GM12864 (cell line): ENCODE data around the gene KIF21B.

Experiments used
- DNase-seq: peaks from one replicate; pipeline ENCODE4 v3.0.0-alpha.2; 2011; ENCODE audit warnings: low read depth
- H3K4me3 ChIP-seq: 2 replicates; pipeline ENCODE4 v1.5.1; 2011; ENCODE audit warnings: mild to moderate bottlenecking, low read depth, low read length, control low read depth
- TF ChIP-seq, protein P1 (sequence below): IDR thresholded peaks from 2 replicates; pipeline ENCODE4 v1.5.1; 2011; ENCODE audit warnings: low read depth, mild to moderate bottlenecking, moderate library complexity, low read length, control low read depth, inconsistent platforms; ENCODE audit errors: missing control alignments

Gene KIF21B

DNA sequence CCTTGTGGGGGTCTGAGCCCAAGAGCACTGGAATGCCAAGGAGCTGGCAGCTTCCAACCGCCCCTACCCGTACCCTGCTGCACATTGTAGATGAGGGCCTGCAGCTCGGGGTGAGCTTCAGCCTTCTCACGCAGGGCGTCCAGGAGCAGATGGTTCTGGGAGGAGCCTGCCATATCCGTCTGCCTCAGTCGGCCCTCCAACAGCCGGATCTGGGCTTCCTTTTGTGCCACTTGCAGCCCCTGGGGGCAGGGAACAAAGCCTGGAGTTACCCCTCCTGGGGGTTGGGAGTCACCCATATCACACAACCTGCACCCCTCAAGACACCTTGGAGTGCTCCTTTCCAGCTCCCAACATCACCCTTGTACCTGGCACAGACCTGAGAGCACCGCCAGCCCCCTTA lies 34.8 kb downstream of the KIF21B start:
- no peak overlapping the region for H3K4me3 ChIP-seq
- DNase-seq, result no peak

DNA sequence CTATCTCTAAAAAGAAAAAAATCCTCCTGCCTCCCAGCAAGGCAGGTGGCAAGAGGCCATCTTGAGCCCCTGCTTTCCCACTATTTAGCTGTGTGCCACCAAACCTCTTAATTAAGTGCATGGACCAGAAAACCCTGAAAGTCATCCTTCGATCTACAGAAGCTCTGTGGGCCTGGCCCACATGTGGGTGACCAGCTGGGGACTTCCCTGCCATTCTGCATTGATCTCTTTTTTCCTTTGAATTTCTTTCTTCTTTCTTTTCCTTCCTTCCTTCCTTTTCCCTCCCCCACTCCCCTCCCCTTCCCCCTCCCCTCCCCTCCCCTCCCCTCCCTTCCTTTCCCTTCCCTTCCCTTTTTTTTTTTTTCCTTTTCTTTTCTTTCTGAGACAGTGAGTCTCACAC lies 38.0 kb downstream of the KIF21B start:
- no peak for DNase-seq
- TF ChIP-seq, protein P1, sequence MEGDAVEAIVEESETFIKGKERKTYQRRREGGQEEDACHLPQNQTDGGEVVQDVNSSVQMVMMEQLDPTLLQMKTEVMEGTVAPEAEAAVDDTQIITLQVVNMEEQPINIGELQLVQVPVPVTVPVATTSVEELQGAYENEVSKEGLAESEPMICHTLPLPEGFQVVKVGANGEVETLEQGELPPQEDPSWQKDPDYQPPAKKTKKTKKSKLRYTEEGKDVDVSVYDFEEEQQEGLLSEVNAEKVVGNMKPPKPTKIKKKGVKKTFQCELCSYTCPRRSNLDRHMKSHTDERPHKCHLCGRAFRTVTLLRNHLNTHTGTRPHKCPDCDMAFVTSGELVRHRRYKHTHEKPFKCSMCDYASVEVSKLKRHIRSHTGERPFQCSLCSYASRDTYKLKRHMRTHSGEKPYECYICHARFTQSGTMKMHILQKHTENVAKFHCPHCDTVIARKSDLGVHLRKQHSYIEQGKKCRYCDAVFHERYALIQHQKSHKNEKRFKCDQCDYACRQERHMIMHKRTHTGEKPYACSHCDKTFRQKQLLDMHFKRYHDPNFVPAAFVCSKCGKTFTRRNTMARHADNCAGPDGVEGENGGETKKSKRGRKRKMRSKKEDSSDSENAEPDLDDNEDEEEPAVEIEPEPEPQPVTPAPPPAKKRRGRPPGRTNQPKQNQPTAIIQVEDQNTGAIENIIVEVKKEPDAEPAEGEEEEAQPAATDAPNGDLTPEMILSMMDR, result no peak
- H3K4me3 ChIP-seq, result no peak overlapping the region

More for the DNA sequence above, 34.8 kb downstream of the KIF21B start:
- TF ChIP-seq, protein P1, result no peak

- TF ChIP-seq, protein P1, result no peak
- no peak overlapping the region for H3K4me3 ChIP-seq
- no peak for DNase-seq
Observed at GRCh38 chr1:200983035-200983561, 40.4 kb downstream of the KIF21B start.

GRCh38 chr1:200982071-200982945 lies 41.2 kb downstream of the KIF21B start:
- TF ChIP-seq, protein P1, result no peak
- DNase-seq, result no peak

DNA sequence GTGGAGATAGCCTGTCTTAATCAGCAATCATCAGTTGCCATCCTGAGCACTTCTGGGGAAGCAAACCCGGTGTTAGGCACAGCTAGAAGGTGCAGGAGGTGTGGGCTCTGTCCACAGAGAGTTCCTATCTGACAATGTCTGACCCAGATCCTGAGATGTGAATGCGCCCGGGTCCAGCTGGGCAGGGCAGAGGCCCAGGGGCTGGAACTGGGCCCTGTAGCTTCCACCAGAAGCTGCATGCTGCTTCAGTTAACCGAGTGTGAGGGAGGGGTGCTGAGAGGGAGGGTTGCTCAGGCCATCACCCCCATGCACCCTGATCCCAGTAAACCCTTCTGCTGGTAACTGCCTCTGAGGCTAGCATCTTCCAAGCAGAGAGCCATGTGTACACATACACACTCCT lies 42.2 kb downstream of the KIF21B start:
- TF ChIP-seq, protein P1, result no peak
- H3K4me3 ChIP-seq, result no peak overlapping the region
- DNase-seq, result no peak

More at GRCh38 chr1:200982071-200982945, 41.2 kb downstream of the KIF21B start:
- no peak overlapping the region for H3K4me3 ChIP-seq

GRCh38 chr1:200980873-200981272 lies 42.6 kb downstream of the KIF21B start:
- no peak overlapping the region for H3K4me3 ChIP-seq
- TF ChIP-seq, protein P1, result no peak
- no peak for DNase-seq
